ENCODE measurements around the gene SLC35C1. TPM values are rescaled to one million over a fixed set of nuclear protein-coding genes. Genes with fewer than 3 reads are reported as not detected.
A peak's percentile ranks its signal among the peaks of the same experiment; 100 is the strongest.

SLC35C1 gene
- total and polyA plus RNA-seq, 2 experiments from 2014 or later, result 6.8 to 11.0 TPM

DNA sequence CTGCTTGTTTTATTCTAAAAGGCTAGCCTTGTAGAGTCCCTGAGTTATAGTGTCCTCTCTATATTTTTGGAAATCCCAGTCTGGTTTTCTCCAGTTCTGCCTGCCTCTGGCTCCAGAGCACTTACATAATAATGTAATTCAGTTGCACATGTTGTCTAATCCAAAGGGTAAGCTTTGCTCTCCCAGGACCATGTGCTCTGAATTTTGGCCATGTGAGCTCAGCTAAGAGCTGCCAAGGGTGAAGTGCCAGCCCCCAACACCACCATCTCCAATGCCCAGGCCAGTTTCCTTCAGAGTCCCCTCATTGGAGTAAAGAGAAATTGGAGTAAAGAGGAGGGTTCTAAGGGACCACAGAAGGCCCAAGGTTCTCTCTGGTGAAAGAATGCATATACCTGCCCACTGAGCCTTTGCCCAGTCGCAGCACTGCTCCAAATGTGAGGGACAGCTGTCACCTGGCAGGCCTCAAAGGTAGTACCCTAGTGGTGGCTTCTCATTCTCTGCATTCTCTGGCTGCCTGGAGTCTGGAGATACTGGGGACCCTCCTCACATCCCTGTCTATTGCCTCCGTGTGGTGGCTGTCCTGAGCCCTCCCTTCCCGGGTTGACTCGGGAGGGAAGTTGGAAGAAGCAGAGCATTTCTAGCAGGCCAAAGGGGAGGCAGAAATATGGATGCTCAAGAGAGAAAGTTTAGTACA lies 47.2 kb downstream of the SLC35C1 start:
- Histone ChIP-seq H3K9me2 (ENCODE audit: insufficient read depth) (no peaks in the 10 kb centered on the region), H3F3A (replicated peaks; ENCODE audit: low read depth) (0 out of 2 replicates have a peak, but pooled peaks cover 4% of the 10 kb centered on the region), H2AFZ (no peak overlapping the region), H3K4me3 (peak overlapping the region; percentile 7; the same call in 1 of the 2 replicates), H3K79me2 (replicated peaks; ENCODE audit: insufficient read depth) (peaks cover 26% of the 10 kb centered on the region), H3K36me3 (ENCODE audit: insufficient read depth) (no peaks in the 10 kb centered on the region), H3K27me3 (ENCODE audit: insufficient read depth) (peaks cover 14% of the 10 kb centered on the region; the same call in 1 of the 2 replicates), H3K4me1 (ENCODE audit: insufficient read depth) (peaks cover 50% of the 10 kb centered on the region), H3K27ac (ENCODE audit: low read depth) (no peak overlapping the region), H4K20me1 (replicated peaks; ENCODE audit: insufficient read depth) (peaks cover 40% of the 10 kb centered on the region), H3K4me2 (peak overlapping the region; percentile 36)
- DNase-seq (ENCODE audit: low spot score) (peak; percentile 66), ATAC-seq (peak; percentile 45)
- H3K36me3 Mint-ChIP-seq (ENCODE audit: low read depth), result no peaks in the 10 kb centered on the region
- peaks cover 4% of the 10 kb centered on the region for H3K27me3 Mint-ChIP-seq (ENCODE audit: insufficient read depth, low read depth, poor library complexity)
- H3K4me3 Mint-ChIP-seq, result no peak overlapping the region
- TF ChIP-seq, protein P1, sequence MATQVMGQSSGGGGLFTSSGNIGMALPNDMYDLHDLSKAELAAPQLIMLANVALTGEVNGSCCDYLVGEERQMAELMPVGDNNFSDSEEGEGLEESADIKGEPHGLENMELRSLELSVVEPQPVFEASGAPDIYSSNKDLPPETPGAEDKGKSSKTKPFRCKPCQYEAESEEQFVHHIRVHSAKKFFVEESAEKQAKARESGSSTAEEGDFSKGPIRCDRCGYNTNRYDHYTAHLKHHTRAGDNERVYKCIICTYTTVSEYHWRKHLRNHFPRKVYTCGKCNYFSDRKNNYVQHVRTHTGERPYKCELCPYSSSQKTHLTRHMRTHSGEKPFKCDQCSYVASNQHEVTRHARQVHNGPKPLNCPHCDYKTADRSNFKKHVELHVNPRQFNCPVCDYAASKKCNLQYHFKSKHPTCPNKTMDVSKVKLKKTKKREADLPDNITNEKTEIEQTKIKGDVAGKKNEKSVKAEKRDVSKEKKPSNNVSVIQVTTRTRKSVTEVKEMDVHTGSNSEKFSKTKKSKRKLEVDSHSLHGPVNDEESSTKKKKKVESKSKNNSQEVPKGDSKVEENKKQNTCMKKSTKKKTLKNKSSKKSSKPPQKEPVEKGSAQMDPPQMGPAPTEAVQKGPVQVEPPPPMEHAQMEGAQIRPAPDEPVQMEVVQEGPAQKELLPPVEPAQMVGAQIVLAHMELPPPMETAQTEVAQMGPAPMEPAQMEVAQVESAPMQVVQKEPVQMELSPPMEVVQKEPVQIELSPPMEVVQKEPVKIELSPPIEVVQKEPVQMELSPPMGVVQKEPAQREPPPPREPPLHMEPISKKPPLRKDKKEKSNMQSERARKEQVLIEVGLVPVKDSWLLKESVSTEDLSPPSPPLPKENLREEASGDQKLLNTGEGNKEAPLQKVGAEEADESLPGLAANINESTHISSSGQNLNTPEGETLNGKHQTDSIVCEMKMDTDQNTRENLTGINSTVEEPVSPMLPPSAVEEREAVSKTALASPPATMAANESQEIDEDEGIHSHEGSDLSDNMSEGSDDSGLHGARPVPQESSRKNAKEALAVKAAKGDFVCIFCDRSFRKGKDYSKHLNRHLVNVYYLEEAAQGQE (IDR thresholded peaks at IDR 0.05; ENCODE audit: unreplicated experiment), result no peak
- TF ChIP-seq NANOG (IDR thresholded peaks at IDR 0.05; ENCODE audit: borderline replicate concordance), result no peak
- TF ChIP-seq EZH2 (IDR thresholded peaks at IDR 0.05; ENCODE audit: low read depth, unreplicated experiment), result no peak
- TF ChIP-seq CREB1 (CRISPR knock-in tag; IDR thresholded peaks at IDR 0.05; ENCODE audit: low read depth), result no peak
- H3K9me3 Mint-ChIP-seq, result no peaks in the 10 kb centered on the region
- no peak overlapping the region for H3K27ac Mint-ChIP-seq
- peaks cover 54% of the 10 kb centered on the region for H3K4me1 Mint-ChIP-seq

DNA sequence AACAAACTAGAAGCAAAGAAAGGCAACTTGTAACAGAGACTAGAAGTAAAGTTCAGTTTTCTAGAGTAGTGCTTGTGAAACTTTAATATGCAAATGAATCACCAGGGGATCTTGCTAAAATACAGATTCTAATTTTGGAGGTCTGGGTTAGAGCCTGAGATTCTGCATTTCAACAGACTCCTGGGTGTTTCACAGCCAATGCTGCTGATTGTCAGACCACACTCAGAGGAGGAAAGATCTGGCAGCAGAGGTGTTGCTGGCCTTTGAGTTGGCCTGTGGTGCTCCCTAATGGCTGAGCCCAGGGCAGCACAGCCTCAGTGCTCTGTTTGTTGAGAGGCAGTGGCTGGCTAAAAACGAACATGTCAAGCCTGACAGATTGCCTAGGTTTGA lies 47.8 kb downstream of the SLC35C1 start:
- TF ChIP-seq, protein P1 (IDR thresholded peaks at IDR 0.05; ENCODE audit: unreplicated experiment), result no peak
- TF ChIP-seq CREB1 (CRISPR knock-in tag; IDR thresholded peaks at IDR 0.05; ENCODE audit: low read depth), result no peak
- TF ChIP-seq, protein P2, sequence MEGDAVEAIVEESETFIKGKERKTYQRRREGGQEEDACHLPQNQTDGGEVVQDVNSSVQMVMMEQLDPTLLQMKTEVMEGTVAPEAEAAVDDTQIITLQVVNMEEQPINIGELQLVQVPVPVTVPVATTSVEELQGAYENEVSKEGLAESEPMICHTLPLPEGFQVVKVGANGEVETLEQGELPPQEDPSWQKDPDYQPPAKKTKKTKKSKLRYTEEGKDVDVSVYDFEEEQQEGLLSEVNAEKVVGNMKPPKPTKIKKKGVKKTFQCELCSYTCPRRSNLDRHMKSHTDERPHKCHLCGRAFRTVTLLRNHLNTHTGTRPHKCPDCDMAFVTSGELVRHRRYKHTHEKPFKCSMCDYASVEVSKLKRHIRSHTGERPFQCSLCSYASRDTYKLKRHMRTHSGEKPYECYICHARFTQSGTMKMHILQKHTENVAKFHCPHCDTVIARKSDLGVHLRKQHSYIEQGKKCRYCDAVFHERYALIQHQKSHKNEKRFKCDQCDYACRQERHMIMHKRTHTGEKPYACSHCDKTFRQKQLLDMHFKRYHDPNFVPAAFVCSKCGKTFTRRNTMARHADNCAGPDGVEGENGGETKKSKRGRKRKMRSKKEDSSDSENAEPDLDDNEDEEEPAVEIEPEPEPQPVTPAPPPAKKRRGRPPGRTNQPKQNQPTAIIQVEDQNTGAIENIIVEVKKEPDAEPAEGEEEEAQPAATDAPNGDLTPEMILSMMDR (conservative IDR thresholded peaks at IDR 0.05; ENCODE audit: low read depth in 2 of 2), result peak; percentile 35 to 72; a peak in 3 of 4 replicates
- Histone ChIP-seq H3K79me2 (replicated peaks; ENCODE audit: insufficient read depth) (peaks cover 26% of the 10 kb centered on the region), H3K4me1 (ENCODE audit: insufficient read depth) (peaks cover 51% of the 10 kb centered on the region), H3K9me2 (ENCODE audit: insufficient read depth) (no peaks in the 10 kb centered on the region), H3F3A (replicated peaks; ENCODE audit: low read depth) (0 out of 2 replicates have a peak, but pooled peaks cover 4% of the 10 kb centered on the region), H3K27ac (ENCODE audit: low read depth) (no peak overlapping the region), H3K4me3 (peak overlapping the region; percentile 7; the same call in 1 of the 2 replicates), H4K20me1 (replicated peaks; ENCODE audit: insufficient read depth) (peaks cover 40% of the 10 kb centered on the region), H3K36me3 (ENCODE audit: insufficient read depth) (no peaks in the 10 kb centered on the region), H2AFZ (no peak overlapping the region), H3K27me3 (ENCODE audit: insufficient read depth) (peaks cover 14% of the 10 kb centered on the region; the same call in 1 of the 2 replicates), H3K4me2 (peak overlapping the region; percentile 36)
- Mint-ChIP-seq H3K9me3 (no peaks in the 10 kb centered on the region), H3K27ac (no peak overlapping the region), H3K4me1 (peaks cover 54% of the 10 kb centered on the region), H3K36me3 (ENCODE audit: low read depth) (no peaks in the 10 kb centered on the region), H3K4me3 (no peak overlapping the region), H3K27me3 (ENCODE audit: insufficient read depth, low read depth, poor library complexity) (peaks cover 4% of the 10 kb centered on the region)
- peak; percentile 51 for DNase-seq (ENCODE audit: low spot score)
- ATAC-seq, result peak; percentile 78
